Neutrophil (primary cell): Measurements from ENCODE around the gene SLC16A1.

Experiments used
- H3K27ac ChIP-seq: fragments of 200-600 bp; sonication (generic); 2 replicates; pipeline ENCODE4 v1.5.1; 2016; ENCODE audit warnings: mild to moderate bottlenecking, moderate library complexity
- H3K27me3 ChIP-seq: fragments of 200-600 bp; sonication (generic); 2 replicates; pipeline ENCODE4 v1.6.0; 2016; ENCODE audit warnings: mild to moderate bottlenecking
- H3K36me3 ChIP-seq: fragments of 200-600 bp; sonication (generic); 2 replicates; pipeline ENCODE4 v1.5.1; 2017
- H3K4me1 ChIP-seq, 2 experiments: fragments of 200-600 bp in 1 of 2; sonication (generic) in 1 of 2; 1 replicate in 1 of 2; 2 replicates in 1 of 2; pipeline versions ENCODE4 v1.5.1 to v1.6.1; 2013 to 2016; ENCODE audit warnings: low read depth in 1 of 2, low read length in 1 of 2, mild to moderate bottlenecking in 1 of 2, moderate library complexity in 1 of 2; ENCODE audit not compliant: control insufficient read depth in 1 of 2, insufficient read depth in 1 of 2
- H3K4me3 ChIP-seq, 2 experiments: fragments of 200-600 bp in 1 of 2; sonication (generic) in 1 of 2; 1 replicate in 1 of 2; 2 replicates in 1 of 2; pipeline ENCODE4 v1.5.1; 2013 to 2016; ENCODE audit warnings: low read depth in 1 of 2, low read length in 1 of 2, mild to moderate bottlenecking in 1 of 2, moderate library complexity in 1 of 2
- H3K9me3 ChIP-seq: fragments of 200-600 bp; sonication (generic); 2 replicates; pipeline ENCODE4 v1.5.1; 2016
- CTCF ChIP-seq: fragments of 200-600 bp; sonication (generic); IDR thresholded peaks from 2 replicates; pipeline ENCODE4 v1.5.1; 2016; ENCODE audit warnings: antibody characterized with exemption

SLC16A1 gene

DNA sequence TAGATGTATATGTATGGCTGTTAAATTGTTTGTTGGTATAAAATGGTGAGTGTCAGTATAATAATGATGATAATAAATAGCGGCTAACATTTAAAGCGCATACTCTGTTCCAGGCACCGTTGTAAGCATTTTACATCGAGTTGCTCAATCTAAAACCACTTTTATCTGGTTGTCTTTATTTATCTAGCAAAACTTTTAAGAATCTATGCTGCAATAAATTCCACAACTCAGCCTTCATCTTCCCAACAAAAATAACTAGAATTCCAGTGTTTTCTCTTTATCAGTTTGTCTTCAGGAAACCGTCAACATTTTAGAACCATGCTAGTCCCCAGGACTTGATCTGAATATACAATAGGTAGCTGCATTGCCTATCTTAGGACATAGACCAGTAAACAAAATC lies 19.3 kb upstream of the SLC16A1 start:
- H3K4me1 ChIP-seq = no peaks in the 10 kb centered on the region
- TF ChIP-seq CTCF = no peak
- H3K27me3 ChIP-seq = no peaks in the 10 kb centered on the region
- no peak overlapping the region for H3K27ac ChIP-seq
- H3K36me3 ChIP-seq = no peaks in the 10 kb centered on the region
- no peak overlapping the region for H3K4me3 ChIP-seq
- H3K9me3 ChIP-seq = no peaks in the 10 kb centered on the region

- no peak overlapping the region for H3K27ac ChIP-seq
- H3K9me3 ChIP-seq = no peaks in the 10 kb centered on the region
- no peaks in the 10 kb centered on the region for H3K4me1 ChIP-seq
- H3K27me3 ChIP-seq = no peaks in the 10 kb centered on the region
- TF ChIP-seq CTCF = no peak
- no peaks in the 10 kb centered on the region for H3K36me3 ChIP-seq
- H3K4me3 ChIP-seq = no peak overlapping the region
Measured at GRCh38 chr1:112974646-112975045, 18.6 kb upstream of the SLC16A1 start.

DNA sequence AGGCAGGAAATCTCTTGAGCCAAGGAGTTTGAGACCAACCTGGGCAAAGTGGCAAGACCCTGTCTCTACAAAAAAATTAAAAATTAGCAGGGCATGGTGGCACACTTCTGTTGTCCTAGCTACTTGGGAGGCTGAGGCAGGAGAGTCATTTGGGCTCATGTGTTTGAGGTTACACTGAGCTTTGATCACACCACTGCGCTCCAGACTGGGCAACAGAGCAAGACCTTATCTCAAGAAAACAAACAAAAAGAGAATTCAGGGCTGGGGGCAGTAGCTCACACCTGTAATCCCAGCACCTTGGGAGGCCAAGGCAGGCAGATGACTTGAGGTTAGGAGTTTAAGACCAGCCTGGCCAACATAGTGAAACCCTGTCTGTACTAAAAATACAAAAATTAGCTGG lies 17.8 kb upstream of the SLC16A1 start:
- no peak overlapping the region for H3K4me3 ChIP-seq
- no peak for TF ChIP-seq CTCF
- no peaks in the 10 kb centered on the region for H3K9me3 ChIP-seq
- H3K36me3 ChIP-seq = no peaks in the 10 kb centered on the region
- no peak overlapping the region for H3K27ac ChIP-seq
- no peaks in the 10 kb centered on the region for H3K27me3 ChIP-seq
- H3K4me1 ChIP-seq = no peaks in the 10 kb centered on the region

DNA sequence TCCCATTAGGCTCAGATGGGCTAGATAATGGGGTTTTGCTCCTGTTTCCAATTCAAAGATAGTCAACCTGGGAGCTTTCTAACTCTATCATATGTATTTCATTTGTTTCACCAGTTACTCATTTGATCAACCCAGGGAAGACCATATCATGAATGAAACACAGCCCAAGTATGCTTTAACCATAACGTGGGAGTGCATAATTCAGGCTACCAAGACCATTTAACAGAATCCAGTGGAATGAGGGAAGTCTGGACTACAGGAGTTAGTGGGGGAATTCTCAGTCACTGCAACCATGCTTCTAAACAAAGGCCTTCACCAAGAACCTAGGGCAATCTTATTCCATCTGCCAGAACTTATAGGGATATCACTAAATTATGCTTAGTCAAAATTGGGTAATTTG lies 15.0 kb upstream of the SLC16A1 start:
- no peaks in the 10 kb centered on the region for H3K9me3 ChIP-seq
- H3K27me3 ChIP-seq = no peaks in the 10 kb centered on the region
- no peak for TF ChIP-seq CTCF
- no peak overlapping the region for H3K4me3 ChIP-seq
- H3K27ac ChIP-seq = no peak overlapping the region
- H3K36me3 ChIP-seq = no peaks in the 10 kb centered on the region
- no peaks in the 10 kb centered on the region for H3K4me1 ChIP-seq

GRCh38 chr1:112964347-112964746 lies 8.4 kb upstream of the SLC16A1 start:
- no peaks in the 10 kb centered on the region for H3K36me3 ChIP-seq
- no peaks in the 10 kb centered on the region for H3K9me3 ChIP-seq
- H3K4me3 ChIP-seq = no peak overlapping the region
- H3K27me3 ChIP-seq = no peaks in the 10 kb centered on the region
- TF ChIP-seq CTCF = no peak
- H3K4me1 ChIP-seq = no peaks in the 10 kb centered on the region
- H3K27ac ChIP-seq = no peak overlapping the region

- peaks cover 6 to 8% of the 10 kb centered on the region in 2 experiments for H3K4me1 ChIP-seq
- no peak for TF ChIP-seq CTCF
- no peak overlapping the region for H3K4me3 ChIP-seq
- no peak overlapping the region for H3K27ac ChIP-seq
- no peaks in the 10 kb centered on the region for H3K9me3 ChIP-seq
- H3K27me3 ChIP-seq = peaks cover 21% of the 10 kb centered on the region
- no peaks in the 10 kb centered on the region for H3K36me3 ChIP-seq
Measured at GRCh38 chr1:112961072-112961471, 5.1 kb upstream of the SLC16A1 start.
